ENCODE measurements around the gene TBC1D5.
"Not testable (repeated sequence)": the region's sequence is repeated elsewhere in the genome, so short reads cannot be mapped to it uniquely, and the experiment has no call there.

Gene TBC1D5

DNA sequence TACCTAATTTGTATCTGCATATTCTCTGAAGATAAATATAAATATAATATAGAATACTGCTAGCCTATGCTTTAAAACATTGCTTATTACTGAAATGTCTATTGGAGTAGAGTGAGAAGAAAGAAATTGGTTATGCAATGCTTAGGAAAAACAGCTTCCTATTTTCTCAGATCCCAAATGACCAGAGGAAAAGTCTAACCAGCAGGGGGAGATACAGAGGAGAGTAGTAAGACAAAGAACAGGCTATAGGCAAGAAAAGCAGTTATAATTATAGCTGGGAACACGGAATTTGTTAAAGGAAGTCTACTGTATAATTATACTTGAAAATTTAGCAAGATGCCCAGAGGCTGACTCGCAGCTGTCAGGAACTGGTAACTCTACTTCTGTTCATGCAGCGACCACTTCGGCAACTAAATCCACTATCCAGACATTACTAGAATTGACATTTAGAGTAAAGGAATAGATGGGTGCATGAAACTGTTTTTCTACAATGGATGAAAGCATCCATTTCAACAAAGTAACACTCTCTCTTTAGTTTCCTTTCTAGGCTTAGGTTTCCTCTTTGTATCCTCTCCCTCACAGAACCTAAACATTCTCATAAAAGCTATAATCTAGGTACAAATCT, 97.2 kb downstream of the TBC1D5 start:
- peak; percentile 52 for DNase-seq (ENCODE audit: low spot score)

DNA sequence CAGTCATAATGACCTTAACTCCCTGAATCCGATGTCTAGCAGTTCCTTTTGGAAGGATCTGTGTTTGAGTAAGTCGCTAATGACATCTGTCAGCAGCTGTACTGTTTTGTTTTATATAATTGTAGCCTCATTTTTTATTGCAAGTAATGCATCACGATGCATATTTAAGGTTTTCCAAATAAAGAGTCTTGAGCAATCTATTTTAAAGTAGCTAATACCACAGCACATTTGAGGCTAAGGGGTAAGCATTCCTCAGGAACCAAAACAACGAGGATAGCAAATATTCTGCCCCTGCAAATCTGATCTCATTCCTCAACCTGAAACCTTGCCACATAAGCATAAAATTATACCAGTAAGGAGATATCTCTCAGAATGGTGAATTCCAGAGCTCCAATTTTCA, 98.7 kb downstream of the TBC1D5 start:
- peak; percentile 44 for DNase-seq (ENCODE audit: low spot score)

DNA sequence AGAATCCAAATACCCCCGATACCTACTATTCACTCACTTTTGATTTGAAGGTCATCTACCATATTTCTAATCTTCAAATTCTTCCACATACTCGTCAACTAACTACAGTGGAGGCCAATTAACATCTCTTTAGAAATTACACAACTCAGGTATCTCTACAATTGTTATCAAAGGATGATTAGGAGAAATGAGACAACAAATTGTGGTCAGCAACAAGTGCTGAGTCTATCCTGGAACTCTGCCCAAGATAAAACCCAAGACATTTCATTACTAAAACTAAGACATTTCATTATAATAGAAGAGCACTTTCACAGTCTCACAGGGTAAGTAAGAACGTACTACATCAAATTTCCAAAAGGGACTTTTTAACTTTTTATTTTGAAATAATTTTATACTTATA, 100.0 kb downstream of the TBC1D5 start:
- DNase-seq (ENCODE audit: low spot score): no peak

DNA sequence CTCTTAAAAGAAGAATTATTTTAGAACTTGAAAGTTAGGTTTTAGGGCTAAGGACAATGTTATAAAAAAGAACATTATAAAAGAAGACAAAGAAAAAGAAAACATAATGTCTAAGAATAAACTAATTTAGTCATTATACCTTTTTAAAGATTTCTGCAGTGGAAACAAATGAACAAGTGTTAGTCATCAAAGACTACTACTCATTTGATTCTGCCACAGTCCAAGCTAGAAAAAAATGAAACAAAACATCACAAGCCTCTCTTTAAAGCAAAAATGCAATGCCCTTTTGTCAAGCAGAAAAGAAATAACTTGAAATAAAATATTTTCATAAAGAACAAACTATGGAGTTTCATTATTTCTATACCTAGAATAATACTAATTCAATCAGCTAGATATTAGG, 102.0 kb downstream of the TBC1D5 start:
- DNase-seq (ENCODE audit: low spot score): no peak

DNA sequence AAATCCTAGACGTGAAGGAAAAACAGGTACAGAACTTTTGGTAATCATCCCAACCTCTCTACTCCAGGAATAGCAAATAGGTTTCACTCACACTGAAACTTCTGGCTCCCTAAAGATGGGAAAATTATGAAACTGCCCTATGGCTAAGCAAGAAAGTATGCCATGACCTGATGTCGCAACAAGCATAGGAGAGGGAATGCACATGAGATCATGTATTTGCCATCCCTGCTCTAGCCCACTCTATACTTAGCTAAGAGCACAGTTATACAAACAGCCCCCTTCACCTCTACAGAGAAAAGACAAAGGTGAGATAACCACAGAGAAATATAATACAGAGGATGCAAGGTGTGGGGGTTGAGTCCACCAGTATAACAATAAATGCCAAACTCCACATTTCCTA, 102.7 kb downstream of the TBC1D5 start:
- DNase-seq (ENCODE audit: low spot score): peak; percentile 51

DNA sequence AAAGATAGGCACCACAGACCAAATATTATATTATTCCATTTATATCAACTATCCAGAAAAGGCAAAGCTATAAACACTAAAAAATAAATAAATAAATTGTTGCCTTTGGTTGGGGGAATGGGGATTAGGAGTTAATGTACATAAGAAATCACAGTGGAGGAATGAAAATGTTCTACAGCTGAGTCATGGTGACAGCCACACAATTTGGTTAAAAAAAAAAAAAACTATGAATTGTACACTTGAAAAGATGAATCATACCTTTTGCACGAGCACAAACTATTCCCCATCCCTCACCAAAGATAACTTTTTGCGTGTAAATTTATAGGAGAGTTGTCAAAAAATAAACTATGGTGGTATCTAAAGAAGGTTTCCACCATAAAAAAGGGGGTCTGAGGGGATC, 103.2 kb downstream of the TBC1D5 start:
- peak; percentile 9 for DNase-seq (ENCODE audit: low spot score)

DNA sequence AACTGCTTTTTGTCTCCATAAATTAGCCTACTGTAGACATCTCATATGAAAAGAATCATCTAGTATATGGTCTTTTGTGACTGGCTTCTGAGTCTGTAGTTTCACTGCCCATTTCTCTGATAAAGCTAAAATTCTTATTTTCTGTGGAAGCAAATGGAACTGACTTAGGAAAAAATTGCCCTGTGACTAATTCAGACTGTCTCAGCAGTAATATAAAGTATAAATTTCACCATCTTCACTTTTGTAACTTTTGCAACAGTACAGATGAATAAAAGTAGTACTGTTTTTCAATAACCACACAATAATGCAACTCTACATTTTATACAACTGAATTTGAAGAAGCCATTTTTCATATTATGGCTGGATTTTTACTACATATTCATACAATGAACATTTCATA, 104.1 kb downstream of the TBC1D5 start:
- peak; percentile 11 for DNase-seq (ENCODE audit: low spot score)

DNA sequence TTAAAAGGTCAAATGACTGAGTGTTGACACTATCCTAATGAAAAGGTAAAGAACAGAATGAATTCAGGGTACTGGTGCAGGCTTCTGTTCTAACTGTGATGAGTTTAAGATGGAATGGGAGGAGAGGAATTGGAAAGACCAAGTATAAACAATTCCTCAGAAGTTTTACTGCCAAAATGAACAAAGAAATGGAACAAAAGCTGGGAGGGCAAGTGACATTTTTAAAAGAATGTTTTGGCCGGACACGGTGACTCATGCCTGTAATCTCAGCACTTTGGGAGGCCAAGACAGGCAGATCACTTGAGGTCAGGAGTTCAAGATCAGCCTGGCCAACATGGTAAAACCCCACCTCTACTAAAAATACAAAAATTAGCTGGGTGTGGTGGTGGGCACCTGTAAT, 106.8 kb downstream of the TBC1D5 start:
- DNase-seq (ENCODE audit: low spot score): peak; percentile 44

DNA sequence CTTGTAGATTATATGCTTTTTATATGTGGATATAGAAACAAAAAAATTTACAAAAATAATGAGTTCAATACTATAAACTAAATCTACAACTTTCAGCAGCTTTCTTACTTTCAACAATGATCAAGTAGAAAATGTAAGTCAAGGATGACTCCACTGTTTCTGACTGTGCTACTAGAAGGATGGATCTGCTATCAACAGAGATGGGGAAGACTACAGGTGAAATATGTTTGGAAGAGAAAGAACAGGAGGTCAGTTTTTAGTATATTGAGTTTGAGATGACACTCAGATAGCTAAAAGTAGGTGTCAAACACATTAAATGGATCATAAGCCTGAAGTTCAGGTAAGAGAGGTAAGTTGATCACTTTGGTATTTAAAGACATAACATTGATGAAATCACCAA, 107.5 kb downstream of the TBC1D5 start:
- DNase-seq (ENCODE audit: low spot score): no peak

DNA sequence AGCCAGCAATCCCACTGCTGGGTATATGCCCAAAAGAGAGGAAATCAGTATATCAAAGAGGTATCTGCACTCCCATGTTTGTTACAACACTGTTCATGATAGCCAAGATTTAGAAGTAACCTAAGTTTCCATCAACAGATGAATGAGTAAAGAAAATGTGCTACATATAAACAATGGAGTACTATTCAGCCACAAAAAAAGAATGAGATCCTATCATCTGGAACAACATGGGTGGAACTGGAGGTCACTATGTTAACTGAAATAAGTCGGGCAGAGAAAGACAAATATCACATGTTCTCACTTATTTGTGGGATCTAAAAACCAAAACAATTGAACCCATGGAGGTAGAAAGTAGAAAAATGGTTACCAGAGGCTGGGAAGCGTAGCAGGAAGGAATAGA, 108.2 kb downstream of the TBC1D5 start:
- no peak for DNase-seq (ENCODE audit: low spot score)

DNA sequence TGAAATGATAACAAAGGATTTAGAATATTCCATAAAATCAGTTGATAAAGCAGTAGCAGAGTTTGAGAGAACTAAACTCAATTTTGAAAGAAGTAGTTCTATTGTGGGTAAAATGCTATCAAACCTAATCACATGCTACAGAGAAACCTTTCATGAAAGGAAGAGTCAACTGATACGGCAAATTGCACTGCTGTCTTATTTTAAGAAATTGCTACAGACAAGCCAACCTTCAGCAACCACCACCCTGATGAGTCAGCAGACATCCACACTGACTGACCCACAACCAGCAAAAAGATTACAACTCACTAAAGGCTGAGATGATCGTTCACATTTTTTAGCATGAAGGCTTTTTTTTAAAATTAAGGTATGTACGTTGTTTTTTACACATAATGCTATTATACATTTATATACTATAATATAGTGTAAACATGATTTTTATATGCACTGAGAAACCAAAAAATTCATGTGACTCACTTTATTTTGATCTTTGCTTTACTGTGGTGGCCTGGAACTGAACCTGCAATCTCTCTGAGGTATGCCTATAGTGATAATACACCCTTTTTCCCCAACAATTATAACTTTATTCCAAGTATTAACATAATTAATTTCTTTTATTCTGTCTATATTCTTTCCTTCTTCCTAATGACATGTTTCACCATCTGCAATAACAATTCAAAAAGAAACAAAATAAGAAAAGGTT, 109.9 kb downstream of the TBC1D5 start:
- peak; percentile 56 for DNase-seq (ENCODE audit: low spot score)

DNA sequence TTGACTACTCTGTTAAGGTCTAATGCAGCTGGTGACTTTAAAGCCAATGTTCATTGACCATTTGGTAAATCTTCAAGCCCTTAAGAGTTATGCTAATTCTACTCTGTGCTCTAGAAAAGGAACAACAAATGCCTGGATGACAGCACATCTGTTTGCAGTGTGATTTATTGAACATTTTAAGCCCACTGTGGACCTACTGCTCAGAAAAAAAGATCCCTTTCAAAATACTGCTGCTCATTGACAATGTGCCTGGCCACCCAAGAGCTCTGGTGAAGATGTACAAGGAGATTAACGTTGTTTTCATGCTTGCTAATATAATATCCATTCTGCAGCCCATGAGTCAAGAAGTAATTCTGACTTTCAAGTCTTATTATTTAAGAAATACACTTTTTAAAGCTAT, 110.8 kb downstream of the TBC1D5 start:
- DNase-seq (ENCODE audit: low spot score): no peak

DNA sequence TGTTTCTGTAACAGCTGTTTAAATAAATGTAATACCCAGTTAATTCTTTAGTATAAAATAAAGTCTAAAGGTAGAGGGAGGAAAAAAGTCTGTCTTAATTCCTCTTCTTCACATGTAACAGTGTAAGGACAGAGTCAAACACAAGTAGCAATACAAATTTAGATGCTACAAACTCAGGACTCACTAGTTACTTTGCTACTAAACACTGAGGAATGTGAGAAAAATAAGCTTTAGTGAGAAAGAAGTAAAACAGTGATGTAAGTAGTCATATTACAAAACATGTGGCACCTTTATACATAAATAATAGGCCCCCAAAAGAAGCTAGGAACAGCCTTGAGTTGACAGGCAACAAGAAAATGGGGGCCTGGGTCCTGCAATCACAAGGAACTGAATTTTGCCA, 113.0 kb downstream of the TBC1D5 start:
- DNase-seq (ENCODE audit: low spot score): peak; percentile 8

DNA sequence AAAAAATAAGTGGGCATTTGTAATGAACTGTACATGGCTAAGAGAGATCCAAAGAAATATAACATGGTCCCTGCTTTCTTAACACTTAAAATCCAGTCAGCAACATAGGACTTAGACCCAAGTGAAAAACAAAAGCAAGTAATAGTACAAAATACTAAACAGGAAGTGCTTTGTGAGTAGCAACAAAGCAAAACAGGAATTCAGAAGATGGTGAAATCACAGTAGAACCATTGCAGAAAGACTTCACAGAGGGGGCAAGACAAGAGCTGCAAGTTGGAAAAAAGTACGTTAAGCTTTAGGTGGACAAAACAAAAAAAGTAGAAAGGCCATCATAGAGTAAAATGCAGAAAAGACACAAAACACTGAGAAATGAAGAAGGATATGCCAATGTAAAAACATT, 116.0 kb downstream of the TBC1D5 start:
- DNase-seq (ENCODE audit: low spot score): no peak

DNA sequence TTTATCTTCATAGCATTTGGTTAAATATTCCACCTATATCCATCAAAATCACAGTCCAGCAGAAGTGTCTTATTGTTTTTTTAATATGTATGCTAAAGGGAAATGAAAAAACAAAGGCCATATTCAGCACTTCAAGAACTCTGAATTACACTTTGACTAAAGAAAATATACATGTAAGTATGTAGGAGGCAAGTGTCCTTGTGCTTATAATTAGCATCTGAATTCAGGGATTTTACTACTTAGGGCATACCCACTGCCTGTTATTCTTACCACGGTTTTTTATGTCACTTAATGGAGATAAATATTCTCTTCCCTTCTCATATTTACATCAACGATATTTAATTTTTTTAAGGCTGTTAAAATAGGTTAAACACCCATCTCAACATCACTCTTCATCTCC, 117.3 kb downstream of the TBC1D5 start:
- no peak for DNase-seq (ENCODE audit: low spot score)

DNA sequence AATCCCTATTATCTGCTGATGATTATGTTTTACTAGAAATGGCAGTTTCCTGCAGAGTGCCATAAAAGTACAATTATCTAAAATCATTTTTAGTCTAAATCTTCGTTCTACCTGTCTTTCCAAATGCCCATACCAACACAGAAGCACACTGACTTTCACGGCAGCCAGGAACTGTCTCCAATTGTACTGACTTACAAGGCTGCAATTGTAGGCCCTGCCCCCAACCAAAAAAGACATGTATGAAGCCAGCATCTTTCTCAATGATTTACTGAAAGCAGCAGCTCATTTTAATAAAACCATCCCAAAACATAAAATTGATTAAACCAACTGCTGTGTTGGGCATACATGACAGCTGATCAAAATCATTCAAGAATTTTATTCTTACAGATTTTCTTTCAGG, 119.0 kb downstream of the TBC1D5 start:
- no peak for DNase-seq (ENCODE audit: low spot score)

DNA sequence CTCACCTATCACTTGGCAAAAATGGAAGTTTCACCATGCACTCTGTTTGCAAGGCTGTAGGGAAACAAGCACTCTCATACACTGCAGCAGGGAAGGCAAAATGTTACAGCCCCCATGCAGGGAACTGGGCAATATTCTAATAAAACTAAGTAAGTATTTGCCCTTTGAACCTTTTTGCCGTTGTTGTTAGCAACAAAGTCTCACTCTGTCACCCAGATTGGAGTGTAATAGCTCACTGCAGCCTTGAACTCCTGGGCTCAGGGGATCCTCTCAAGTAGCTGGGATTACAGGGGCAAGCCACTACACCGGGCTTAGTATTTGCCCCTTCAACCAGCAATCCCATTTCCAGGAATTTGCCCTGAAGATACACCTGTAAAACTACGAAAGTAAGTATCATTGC, 122.5 kb downstream of the TBC1D5 start:
- no peak for DNase-seq (ENCODE audit: low spot score)

DNA sequence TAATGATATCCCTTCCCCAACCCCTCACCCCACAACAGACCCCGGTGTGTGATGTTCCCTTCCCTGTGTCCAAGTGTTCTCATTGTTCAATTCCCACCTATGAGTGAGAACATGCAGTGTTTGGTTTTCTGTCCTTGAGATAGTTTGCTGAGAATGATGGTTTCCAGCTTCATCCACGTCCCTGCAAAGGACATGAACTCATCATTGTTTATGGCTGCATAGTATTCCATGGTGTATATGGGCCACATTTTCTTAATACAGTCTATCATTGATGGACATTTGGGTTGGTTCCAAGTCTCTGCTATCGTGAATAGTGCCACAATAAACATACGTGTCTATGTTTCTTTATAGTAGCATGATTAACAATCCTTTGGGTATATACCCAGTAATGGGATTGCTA, 129.4 kb downstream of the TBC1D5 start:
- not testable (repeated sequence) for DNase-seq (ENCODE audit: low spot score)

DNA sequence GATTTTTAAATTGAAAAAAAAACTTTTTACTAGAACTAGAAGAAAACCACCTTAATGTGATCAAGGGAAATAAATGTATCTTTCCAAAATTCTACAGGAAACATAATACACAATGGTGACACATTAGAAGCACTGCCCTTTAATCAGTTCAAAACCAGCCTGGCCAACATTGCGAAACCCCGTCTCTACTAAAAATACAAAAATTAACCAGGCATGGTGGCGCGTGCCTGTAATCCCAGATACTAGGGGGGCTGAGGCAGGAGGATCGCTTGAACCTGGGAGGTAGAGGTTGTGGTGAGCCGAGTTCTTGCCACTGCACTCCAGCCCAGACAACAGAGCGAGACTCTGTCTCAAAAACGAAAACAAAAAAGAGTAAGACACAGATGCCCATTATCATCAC, 134.5 kb downstream of the TBC1D5 start:
- DNase-seq (ENCODE audit: low spot score): no peak

DNA sequence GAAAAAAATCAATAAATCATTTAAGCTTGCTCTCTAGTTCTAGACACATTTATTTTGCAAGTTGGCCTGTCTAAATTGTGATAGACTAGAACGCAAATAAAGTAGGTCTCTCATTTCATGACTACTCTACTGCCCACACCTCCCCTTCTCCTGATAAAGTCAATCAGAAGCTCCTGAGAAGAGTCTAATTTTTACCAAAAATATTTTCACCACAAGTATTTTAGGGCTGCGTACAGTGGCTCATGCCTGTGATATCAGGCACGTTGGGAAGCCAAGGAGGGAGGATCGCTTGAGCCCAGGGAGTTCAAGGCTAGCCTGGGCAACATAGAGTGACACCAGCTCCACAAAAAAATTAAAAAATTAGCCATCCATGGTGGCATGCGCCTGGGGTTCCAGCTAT, 136.5 kb downstream of the TBC1D5 start:
- no peak for DNase-seq (ENCODE audit: low spot score)

DNA sequence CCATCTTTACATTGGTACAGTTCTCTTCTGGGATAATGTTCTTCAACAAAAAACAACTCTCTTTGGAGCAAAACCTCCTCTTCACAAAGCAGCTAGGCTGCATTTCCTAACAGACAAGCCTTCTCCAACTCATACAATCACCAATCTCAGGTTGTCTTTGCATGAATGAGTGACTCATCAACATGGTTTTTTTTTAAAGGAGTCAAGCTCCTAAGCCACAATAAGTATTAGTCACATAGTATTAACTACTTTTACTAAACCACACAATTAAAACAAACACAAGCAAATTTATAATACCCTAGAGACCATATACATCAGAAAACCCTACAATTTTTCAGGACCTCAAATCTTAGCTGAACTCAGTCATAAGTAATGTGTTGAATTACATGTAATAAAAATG, 137.4 kb downstream of the TBC1D5 start:
- DNase-seq (ENCODE audit: low spot score): peak; percentile 53

DNA sequence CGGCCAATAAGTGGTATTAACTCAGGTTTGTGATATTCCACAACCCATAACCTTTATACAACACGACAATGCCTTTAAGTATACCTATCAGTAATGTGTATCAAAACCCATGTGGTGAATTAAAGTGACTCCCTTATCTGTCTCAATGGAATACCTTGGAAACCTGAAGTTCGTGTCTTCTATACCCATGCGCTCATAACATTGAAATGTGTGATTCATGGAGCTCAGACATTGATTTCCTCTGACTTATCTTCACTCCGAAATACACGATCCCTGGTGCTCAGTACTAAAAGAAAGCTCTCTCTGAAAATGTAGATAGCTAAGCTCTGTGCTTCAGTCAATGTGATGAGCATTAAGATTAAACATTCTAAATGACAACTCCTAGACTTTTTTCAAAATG, 140.3 kb downstream of the TBC1D5 start:
- no peak for DNase-seq (ENCODE audit: low spot score)

DNA sequence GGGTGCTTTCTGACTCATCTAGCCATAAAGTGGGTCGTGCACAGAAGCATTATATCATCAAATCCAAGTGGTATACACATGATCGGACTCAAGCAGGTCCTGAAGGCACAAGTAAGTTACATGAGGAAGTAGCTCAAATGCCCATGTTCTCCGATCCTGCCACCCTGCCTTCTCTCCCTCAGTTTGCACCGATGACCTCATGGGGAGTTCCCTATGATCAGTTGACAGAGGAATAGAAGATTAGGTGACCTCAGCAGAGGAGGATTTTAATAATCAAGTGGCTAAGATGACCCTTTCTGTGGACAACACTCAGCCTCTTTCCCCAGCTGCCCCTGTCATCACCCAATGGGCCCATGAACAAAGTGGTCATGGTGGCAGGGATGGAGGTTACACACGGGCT, 149.5 kb downstream of the TBC1D5 start:
- DNase-seq (ENCODE audit: low spot score): no peak

DNA sequence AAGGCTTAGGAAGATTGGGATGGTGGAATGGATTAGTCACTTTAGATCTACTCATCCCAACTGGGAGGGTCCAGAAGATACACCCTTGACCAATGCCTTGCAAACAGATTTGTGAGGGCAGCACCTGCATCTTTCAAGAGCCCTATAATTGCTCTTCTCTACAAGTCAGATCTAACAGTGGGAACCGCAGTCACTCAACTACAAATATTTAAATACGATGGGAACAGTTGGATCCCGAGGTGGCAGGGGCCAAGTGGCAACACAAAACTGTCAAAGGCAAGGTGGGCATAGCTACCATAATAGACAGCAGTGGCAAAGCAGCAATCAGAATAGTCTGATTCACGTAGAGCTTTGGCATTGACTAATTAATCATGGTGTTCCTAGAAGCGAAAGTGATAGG, 152.0 kb downstream of the TBC1D5 start:
- no peak for DNase-seq (ENCODE audit: low spot score)

All from AG20443 (cell line).